Neutrophil (primary cell): ENCODE data around the gene SUGCT.

Source experiments
- H3K27ac ChIP-seq: fragments of 200-600 bp; sonication (generic); 2 replicates; pipeline ENCODE4 v1.5.1; 2016; ENCODE audit warnings: mild to moderate bottlenecking, moderate library complexity
- H3K27me3 ChIP-seq: fragments of 200-600 bp; sonication (generic); 2 replicates; pipeline ENCODE4 v1.6.0; 2016; ENCODE audit warnings: mild to moderate bottlenecking
- H3K36me3 ChIP-seq: fragments of 200-600 bp; sonication (generic); 2 replicates; pipeline ENCODE4 v1.5.1; 2017
- H3K4me1 ChIP-seq, 2 experiments: fragments of 200-600 bp in 1 of 2; sonication (generic) in 1 of 2; 1 replicate in 1 of 2; 2 replicates in 1 of 2; pipeline versions ENCODE4 v1.5.1 to v1.6.1; 2013 to 2016; ENCODE audit warnings: low read depth in 1 of 2, low read length in 1 of 2, mild to moderate bottlenecking in 1 of 2, moderate library complexity in 1 of 2; ENCODE audit not compliant: control insufficient read depth in 1 of 2, insufficient read depth in 1 of 2
- H3K4me3 ChIP-seq, 2 experiments: fragments of 200-600 bp in 1 of 2; sonication (generic) in 1 of 2; 1 replicate in 1 of 2; 2 replicates in 1 of 2; pipeline ENCODE4 v1.5.1; 2013 to 2016; ENCODE audit warnings: low read depth in 1 of 2, low read length in 1 of 2, mild to moderate bottlenecking in 1 of 2, moderate library complexity in 1 of 2
- H3K9me3 ChIP-seq: fragments of 200-600 bp; sonication (generic); 2 replicates; pipeline ENCODE4 v1.5.1; 2016
- CTCF ChIP-seq: fragments of 200-600 bp; sonication (generic); IDR thresholded peaks from 2 replicates; pipeline ENCODE4 v1.5.1; 2016; ENCODE audit warnings: antibody characterized with exemption

SUGCT gene

DNA sequence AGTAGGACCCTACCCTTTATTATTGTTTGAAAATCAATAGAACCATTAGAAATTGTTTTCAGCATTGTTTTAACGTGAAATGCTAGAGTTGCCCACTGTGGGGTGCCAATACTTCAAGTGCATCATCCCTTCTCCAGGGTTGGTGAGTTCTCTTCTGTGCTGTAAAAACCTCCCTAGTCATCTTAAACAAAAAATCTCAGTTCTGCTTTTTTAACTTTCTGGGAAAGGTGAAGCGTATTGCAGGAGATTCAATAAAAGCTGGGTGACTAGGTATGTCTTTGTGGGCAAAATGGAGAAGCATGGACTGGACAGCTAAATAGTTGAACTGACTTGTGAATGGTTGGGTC is 699.1 kb downstream of the SUGCT start:
- Histone ChIP-seq H3K27me3 (no peaks in the 10 kb centered on the region), H3K4me3 (no peak overlapping the region)
- no peak for TF ChIP-seq CTCF

GRCh38 chr7:40836218-40836617 is 701.4 kb downstream of the SUGCT start:
- Histone ChIP-seq H3K9me3 (no peaks in the 10 kb centered on the region), H3K27me3 (no peaks in the 10 kb centered on the region), H3K4me3 (no peak overlapping the region), H3K27ac (no peak overlapping the region), H3K36me3 (no peaks in the 10 kb centered on the region), H3K4me1 (no peaks in the 10 kb centered on the region)
- TF ChIP-seq CTCF = no peak

More for the DNA sequence above, 699.1 kb downstream of the SUGCT start:
- no peaks in the 10 kb centered on the region for H3K4me1 ChIP-seq
- no peaks in the 10 kb centered on the region for H3K9me3 ChIP-seq
- H3K36me3 ChIP-seq = no peaks in the 10 kb centered on the region
- H3K27ac ChIP-seq = no peak overlapping the region

DNA sequence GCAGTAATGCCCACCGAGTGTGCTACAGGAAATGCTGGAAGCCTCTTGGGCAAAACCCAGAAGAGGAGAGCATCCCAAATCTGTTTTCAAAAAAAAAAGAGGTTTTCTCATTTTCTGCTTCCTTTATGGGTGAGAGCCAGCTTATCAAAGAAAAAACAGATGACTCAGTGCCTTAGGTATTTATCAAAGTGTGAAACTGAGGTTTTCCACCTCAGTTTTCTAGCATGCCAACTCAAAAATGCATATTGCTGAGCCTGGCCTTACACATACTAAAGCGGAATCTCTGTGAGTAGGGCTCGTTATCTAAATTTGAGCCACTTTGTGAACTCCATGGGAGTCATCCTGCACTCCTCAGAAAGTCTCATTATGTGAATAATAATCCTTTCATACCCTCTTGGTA is 705.1 kb downstream of the SUGCT start:
- no peaks in the 10 kb centered on the region for H3K9me3 ChIP-seq
- no peaks in the 10 kb centered on the region for H3K4me1 ChIP-seq
- H3K4me3 ChIP-seq = no peak overlapping the region
- H3K36me3 ChIP-seq = no peaks in the 10 kb centered on the region
- no peak overlapping the region for H3K27ac ChIP-seq
- no peak for TF ChIP-seq CTCF
- H3K27me3 ChIP-seq = no peaks in the 10 kb centered on the region

DNA sequence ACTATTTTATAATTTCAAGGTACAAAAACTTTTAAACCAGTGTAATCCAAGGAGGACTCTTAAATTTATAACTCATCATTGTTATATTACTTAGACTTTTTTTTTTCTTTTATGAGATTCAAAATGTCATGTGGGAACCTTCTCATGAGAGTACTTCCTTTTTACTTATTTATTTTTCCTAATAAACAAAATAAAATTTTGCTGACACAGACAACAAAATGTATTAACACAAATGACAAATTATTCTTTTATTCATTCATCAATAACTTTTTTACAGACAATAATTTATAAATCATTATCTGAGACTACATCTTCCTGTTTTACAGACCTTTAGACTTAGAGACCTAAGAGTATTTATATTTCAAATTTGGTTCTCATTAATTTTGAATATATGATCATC is 706.2 kb downstream of the SUGCT start:
- Histone ChIP-seq H3K4me3 (no peak overlapping the region), H3K9me3 (no peaks in the 10 kb centered on the region), H3K4me1 (no peaks in the 10 kb centered on the region), H3K36me3 (no peaks in the 10 kb centered on the region), H3K27me3 (no peaks in the 10 kb centered on the region), H3K27ac (no peak overlapping the region)
- TF ChIP-seq CTCF = no peak

DNA sequence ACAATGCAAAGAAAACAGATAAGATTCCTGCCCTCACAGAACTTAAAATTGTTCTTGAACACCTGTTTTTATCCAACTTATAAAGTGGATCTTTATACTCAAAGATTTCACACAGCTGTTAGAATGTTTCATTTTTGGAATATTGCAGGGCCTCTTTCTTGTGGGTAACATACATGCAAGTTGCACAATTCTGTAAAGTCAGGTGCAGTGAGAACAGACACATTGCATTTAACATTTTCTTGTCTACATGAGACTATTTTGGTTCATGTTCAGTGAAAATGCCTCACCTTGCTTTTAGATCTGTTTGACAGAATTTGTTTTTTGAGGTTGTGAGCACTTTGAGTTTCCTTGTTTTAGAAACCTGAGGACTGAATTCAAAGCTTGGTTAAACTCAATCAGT is 707.8 kb downstream of the SUGCT start:
- Histone ChIP-seq H3K4me1 (no peaks in the 10 kb centered on the region), H3K27ac (no peak overlapping the region), H3K27me3 (no peaks in the 10 kb centered on the region), H3K9me3 (no peaks in the 10 kb centered on the region), H3K4me3 (no peak overlapping the region), H3K36me3 (no peaks in the 10 kb centered on the region)
- no peak for TF ChIP-seq CTCF

GRCh38 chr7:40843338-40843985 is 708.7 kb downstream of the SUGCT start:
- Histone ChIP-seq H3K4me1 (no peaks in the 10 kb centered on the region), H3K9me3 (no peaks in the 10 kb centered on the region), H3K27me3 (no peaks in the 10 kb centered on the region), H3K4me3 (no peak overlapping the region), H3K36me3 (no peaks in the 10 kb centered on the region), H3K27ac (no peak overlapping the region)
- no peak for TF ChIP-seq CTCF
